GM18868 (cell line): Measurements from ENCODE around the gene TACR3.
"Not testable (repeated sequence)": the region's sequence is repeated elsewhere in the genome, so short reads cannot be mapped to it uniquely, and the experiment has no call there.

ENCODE experiments used
- ATAC-seq: cut with Tn5 transposase; IDR thresholded peaks from one replicate; pipeline ENCODE4 v1.9.1; 2021; ENCODE audit warnings: mild to moderate bottlenecking, moderate library complexity; ENCODE audit not compliant: unreplicated experiment

Gene TACR3, protein sequence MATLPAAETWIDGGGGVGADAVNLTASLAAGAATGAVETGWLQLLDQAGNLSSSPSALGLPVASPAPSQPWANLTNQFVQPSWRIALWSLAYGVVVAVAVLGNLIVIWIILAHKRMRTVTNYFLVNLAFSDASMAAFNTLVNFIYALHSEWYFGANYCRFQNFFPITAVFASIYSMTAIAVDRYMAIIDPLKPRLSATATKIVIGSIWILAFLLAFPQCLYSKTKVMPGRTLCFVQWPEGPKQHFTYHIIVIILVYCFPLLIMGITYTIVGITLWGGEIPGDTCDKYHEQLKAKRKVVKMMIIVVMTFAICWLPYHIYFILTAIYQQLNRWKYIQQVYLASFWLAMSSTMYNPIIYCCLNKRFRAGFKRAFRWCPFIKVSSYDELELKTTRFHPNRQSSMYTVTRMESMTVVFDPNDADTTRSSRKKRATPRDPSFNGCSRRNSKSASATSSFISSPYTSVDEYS

DNA sequence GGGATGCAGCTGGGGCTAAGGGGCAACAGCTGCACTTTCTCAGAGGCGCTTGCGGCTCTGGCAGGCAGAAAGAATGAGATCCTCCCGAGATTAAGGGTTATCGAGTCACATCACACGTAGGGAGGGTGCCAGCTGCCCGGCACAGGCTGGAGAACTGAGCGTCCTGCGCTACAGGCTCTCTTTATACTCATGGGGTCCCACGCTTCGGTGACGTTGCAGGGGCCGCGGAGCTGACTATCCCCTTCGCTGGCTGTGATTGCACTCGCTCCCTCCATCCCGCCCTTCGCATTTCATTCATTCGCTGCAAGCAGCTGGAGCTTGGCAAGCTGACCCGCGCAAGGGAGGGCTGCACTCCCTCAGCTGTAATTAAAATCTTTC is at the start of gene TACR3:
Gene TACR3, minus strand, starts transcription at position 156 of the 378 bp plus-strand sequence. CDS start 310 bp downstream, outside the sequence.
- no peak for ATAC-seq

DNA sequence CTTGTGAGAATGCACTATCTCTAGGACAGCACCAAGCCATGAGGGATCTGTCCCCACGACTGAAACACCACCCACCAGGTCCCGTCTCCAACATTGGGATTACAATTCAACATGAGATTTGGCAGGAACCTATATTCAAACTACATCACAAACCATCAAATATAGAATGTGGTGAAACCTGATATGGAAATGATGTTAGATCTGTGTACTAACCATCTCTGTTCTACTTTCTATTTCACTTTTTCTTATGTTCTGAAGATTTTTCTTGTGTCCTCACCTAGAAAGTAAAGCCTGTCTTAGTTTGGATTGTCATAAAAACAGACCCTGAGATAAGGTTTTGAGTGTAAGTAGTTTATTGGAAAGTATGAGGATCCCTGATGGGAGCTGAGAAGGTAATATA is 37.8 kb upstream of the TACR3 start:
- no peak for ATAC-seq

DNA sequence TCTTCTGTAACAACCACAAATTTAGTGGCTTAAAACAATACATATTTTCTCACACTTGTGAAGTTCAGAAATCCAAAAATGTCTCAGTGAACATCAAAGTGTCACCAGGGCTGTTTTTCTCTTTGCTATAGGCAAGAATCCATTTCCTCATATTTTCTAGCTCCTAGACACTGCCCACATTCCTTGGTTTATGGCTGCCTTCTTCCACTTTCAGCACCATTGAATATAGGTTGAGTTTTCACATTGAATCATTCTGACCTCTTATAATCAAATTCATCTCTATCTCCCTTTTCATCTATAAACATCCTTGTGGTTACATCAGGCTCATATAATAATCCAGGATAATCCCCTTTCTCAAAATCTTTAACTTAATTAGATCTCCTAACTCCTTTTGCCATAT is 37.0 kb upstream of the TACR3 start:
- ATAC-seq: no peak

DNA sequence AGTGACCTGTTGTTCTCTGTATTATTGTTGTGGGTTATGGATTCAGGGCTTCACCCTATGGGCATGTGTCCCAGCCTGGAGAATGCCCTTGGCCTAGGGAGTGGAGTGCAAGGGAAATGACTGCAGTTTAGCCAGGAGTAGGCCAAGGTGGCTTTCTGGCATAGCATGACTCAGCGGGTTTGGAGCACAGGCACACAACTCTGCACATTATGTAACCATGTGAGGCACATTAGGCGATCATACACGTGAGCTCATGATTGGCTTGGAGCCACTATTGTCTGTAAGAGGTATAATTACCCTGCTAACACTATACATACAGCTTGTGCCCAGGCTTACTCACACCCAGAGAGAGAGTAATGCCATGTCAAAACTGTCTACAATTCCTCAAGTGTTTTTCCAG is 35.1 kb upstream of the TACR3 start:
- ATAC-seq: no peak

DNA sequence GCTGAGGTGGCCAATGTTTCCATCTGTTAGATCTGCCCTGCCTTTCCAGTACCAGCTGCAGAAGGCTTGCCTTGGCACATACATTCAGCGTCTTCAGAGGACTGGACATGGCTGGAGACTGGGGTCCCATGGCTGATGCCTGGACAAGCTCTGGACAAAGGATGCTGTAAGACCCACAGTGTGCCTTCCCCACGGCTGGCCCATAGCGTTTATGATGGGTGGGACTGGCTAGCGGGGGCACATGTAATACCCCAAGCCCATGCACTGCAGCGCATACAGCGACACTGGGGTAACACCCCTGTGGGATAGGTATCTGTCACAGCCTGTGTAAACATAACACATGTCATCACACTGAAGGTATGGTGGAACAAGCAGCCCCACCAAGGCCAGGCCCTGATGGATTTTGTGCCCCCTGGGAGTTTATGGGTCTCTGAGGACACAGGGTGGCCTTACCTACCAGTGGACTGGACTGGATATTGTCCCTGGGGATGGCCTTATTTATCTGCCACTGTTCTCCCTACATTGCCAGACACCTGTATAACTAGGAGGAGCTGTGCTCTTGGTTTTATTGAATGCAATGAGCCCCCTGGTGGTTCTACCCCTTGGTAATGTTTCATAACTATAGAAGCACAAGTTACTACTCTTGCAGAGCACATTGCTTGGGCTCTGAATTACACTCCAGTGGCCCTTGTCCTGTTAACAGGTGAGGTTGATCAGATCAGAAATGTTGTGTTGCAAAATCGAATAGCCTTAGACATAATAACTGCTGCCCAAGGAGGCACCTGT is 34.3 kb upstream of the TACR3 start:
- no peak for ATAC-seq

DNA sequence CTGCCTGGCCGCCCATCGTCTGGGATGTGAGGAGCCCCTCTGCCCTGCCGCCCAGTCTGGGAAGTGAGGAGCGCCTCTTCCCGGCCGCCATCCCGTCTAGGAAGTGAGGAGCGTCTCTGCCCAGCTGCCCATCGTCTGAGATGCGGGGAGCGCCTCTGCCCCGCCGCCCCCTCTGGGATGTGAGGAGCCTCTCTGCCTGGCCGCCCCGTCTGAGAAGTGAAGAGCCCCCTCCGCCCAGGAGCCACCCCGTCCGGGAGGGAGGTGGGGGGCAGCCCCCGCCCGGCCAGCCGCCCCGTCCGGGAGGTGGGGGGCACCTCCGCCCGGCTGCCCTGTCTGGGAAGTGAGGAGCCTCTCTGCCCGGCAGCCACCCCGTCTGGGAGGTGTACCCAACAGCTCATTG is 3.4 kb upstream of the TACR3 start:
- not testable (repeated sequence) for ATAC-seq

DNA sequence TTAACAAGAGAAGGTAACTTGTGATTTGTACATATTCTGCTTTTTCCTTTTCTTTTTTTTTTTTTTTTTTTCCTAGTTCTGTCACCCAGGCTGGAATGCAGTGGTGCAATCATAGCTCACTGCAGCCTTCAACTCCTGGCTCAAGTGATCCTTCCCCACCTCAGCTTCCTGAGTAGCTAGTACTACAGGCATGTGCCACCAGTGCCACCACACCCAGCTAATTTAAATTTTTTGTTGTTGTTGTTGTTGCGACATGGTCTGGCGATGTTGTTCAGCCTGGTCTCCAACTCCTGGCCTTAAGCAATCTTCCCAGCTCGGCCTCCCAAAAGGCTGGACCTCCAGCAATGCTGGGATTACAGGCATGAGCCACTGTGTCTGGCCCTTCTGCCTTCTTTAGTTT is 1.5 kb upstream of the TACR3 start:
- no peak for ATAC-seq

DNA sequence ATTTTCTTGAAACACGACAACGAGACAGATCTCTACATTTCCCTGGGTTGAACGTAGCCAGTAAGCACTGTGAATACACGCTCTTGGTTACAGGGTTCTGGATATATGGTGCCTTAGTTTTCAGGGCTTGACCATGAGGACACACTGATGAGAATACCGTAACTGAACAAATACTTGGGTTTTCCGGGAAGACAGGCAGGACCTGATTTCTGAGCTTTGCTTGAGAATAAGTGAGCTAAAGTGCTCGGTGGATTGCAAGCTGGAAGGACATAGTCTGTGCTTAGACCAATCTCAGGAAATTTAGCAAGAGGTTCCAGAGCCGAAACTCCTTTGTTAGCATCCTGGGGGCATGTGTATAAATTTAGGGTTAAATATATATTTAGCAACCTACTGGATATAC is 876 bp upstream of the TACR3 start:
- ATAC-seq: no peak

DNA sequence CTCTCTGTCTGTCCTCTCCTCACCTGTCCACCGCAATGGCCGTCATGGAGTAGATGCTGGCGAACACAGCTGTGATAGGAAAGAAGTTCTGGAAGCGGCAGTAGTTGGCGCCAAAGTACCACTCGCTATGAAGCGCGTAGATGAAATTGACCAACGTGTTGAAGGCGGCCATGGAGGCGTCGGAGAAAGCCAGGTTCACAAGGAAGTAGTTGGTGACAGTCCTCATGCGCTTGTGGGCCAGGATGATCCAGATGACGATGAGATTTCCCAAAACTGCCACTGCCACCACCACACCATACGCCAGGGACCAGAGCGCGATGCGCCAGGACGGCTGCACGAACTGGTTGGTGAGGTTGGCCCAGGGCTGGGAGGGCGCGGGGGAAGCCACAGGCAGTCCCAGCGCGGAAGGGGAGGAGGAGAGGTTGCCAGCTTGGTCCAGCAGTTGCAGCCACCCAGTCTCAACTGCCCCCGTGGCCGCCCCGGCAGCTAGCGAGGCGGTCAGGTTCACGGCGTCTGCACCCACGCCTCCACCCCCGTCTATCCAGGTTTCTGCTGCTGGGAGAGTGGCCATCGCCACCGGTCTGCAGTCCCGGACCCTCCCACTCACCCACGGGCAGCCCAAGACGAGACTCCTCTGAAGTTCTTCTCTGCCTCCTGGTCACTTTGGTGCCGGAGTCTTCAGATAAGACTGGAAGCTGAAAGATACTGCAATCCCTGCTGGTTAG is 518 bp downstream of the TACR3 start:
- no peak for ATAC-seq

DNA sequence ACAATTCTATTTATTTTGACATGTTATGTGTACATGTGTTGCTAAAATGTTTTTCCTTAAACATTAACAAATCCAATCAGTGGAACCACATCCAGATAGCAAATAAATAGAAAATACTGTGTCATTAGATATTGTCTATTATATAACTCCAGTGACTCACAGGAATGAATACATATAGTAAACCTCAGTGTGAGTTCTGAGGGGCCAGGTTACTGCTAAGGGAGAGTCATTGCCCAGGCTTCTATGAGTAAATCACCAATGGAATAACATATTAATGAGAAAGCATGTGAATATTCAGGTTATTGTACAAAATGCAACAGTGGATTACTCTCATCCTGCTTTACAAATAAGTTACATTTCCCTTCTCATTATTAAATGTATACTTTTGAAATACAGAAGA is 27.2 kb downstream of the TACR3 start:
- no peak for ATAC-seq

DNA sequence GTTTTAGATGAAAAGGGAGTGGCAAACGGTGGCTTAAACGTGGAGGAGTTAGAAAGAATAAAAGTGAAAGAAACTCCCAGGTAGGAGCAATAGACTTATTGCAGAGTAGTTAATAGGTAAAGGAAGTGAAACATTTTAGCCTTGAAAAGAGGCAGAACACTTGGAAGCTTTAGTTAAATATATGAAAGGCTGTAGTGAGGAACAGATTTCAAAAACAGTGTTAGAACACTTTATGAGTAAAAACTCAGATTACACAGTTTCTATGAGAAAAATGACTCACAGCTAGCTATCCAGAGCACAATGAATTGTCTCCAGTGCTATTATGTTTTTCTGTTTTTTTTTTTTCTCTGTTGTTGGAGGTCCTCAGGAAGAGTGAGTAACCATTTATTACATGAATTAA is 45.8 kb downstream of the TACR3 start:
- ATAC-seq: no peak

DNA sequence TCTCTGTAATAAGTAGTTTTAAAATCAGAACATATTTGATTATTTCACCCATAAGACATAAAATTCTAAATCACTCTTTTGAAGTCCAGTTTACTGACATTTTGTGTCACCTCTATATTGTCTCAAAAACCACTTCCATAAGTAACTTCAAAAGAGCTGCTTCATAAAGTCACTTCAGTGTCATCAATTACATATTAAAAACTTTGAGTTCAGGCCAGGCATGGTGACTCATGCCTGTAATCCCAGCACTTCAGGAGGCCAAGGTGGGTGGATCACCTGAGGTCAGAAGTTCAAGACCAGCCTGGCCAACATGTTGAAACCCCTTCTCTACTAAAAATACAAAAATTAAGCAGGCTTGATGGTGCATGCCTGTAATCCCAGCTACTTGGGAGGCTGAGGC is 53.0 kb downstream of the TACR3 start:
- not testable (repeated sequence) for ATAC-seq

DNA sequence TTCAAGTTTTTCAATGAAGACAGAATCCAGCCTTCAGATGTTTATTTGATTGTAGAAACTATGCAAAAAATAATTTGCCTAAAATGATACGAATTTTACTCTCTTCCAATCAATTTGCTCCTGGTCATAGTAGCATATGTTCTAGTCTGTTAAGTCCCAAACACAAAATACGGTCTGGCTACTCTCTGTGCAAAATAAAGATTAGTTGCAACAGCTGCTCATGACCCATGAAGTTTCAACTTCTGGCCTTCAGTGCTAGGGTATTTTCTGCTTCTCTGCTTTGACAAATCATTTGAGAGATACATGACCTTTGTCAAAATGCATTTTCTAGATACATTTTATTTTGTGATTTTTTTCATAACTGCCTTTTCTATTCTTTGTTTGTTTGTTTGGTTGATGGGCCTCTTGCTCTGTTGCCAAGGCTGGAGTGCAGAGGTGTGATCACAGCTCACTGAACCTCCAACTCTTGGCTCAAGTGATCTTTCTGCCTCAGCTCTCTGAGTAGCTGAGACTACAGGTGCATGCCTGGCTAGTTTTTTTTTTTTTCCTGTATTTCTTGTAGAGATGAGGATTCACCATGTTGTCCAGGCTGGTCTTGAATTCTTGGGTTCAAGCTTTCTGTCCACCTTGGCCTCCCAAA is 55.2 kb downstream of the TACR3 start:
- no peak for ATAC-seq

DNA sequence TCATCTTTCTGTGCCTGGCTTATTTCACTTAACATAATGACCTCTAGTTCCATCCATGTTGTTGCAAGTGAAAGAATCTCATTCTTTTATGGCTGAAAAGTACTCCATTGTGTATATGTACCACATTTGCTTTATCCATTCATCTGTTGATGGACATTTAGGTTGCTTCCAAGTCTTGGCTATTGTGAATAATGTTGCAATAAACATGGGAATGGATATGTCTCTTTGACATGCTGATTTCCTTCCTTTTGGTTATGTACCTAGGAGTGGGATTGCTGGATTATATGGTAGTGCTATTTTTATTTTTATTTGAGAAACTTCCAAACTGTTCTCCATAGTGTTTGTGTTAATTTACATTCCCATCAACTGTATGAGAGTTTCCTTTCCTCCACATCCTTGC is 71.2 kb downstream of the TACR3 start:
- ATAC-seq: no peak

DNA sequence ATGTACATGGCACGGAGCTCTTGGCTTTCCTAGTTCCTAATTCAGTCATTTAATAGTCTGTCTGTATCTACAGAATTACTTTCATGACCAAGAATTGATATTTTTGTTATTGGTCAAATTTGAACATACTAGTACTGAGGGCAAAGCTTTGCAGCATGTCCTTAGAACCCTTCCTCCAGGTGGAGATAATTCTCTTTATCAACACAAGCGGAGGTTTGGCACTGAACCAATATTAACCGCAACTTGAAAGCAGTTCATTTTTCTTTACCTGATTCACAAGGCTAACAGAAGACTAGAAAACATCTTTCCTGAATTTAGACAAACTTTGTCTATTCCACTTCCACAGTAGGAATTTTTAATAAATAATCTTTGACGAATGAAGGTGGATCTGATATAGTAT is 73.8 kb downstream of the TACR3 start:
- no peak for ATAC-seq

DNA sequence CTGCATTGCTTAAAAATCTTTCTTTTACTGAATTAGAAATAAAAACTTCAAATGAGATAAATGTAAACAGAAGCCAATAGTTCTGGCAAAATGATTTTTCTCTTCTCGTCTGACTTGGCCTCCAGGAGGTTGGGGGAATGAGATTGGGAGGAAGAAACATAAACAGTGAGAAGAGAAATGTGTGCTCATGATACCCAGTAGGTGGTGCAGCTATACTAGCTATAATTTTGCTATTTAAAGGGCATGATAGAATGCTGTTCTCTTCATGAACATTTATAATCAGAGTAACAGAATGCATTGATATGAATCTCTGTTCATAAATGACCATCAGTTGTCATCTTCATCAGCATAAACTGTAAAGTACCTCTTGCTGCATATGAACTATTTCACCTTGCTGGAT is 85.5 kb downstream of the TACR3 start:
- no peak for ATAC-seq

DNA sequence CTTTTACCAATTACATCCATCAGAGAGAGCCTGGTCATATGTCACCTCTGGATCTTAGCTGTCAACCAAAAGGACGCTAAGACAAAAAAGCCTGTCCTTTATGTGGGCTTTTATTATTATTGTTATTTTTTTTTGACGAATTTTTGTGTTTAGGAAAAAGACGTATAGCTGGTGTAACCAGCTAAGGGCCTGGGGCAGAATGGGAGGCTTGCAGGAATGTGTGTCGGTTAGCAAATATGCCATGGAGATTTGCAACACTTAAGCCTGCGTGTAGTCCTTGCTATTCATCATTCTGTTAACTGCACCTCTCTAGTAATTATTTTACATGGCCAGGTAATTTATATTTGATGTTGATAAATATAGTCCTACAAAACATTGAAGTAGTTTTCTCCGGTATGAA is 93.5 kb downstream of the TACR3 start:
- no peak for ATAC-seq

DNA sequence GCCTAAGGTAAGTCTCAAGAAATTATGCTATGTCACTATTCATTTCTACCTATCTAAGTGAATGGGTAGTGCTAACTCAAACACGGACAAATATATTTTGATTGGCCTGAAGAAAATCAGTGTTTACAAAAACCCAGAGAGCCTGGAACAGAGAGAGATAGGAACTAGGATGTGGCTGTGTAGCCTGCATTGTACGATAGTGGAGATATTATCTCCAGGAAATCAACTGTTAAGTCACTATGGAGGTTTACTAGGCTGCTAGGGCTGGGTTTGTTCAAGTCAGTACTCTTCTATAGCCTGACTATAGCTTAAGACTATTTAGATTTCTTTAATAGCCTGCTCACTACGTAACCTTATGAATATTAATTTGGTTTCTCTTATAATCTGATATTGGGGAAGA is 127.9 kb downstream of the TACR3 start:
- no peak for ATAC-seq

DNA sequence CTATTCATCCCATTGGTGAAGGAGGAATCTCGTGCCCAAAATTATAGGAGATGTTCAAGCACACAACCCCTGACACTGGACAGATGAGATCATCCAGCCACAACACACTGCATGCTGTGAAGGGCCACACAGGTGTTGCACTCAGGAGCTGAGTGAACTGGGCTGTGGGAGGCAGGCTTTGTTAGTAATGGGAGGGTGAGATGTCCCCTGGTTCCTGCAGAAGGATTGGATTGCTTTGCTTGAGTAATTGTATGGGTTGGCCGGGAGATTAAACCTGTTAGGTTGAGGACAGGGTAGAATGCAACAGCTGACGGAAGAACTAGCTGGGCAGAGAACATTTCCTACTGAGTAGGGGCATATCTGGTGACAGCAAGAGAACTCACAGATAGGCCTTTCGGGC is 152.2 kb downstream of the TACR3 start:
- ATAC-seq: no peak

DNA sequence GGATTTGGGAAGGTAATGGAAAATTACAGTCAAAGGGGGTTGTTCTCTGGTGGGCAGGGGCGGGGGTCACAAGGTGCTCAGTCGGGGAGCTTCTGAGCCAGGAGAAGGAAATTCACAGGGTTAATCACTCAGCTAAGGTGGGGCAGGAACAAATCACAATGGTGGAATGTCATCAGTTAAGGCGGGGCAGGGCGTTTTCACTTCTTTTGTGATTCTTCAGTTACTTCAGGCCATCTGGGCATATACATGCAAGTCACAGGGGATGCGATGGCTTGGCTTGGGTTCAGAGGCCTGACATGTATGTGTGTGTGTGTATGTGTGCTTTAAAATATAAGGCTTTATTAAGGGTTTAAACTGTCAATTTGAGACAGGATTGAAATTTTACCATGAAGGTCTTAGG is 160.6 kb downstream of the TACR3 start:
- not testable (repeated sequence) for ATAC-seq
